Left lobe of liver (tissue), 2 donors: ENCODE data around the gene MTCL3.
A peak's percentile ranks its signal among the peaks of the same experiment; 100 is the strongest.

Experiments
- ATAC-seq: fragments of 200-7000 bp; cut with Tn5 transposase; one replicate; pipeline ENCODE4 v1.9.1; 2020; ENCODE audit warnings: mild to moderate bottlenecking, moderate library complexity
- DNase-seq: peaks from one replicate; pipeline ENCODE4 v3.0.0-alpha.2; 2020; ENCODE audit warnings: low spot score
- donor health status: DM: no; HTN: no; CAD: no; lungs with moderate emphysema.
- donor health status: DM: no; HTN: yes; CAD: no.

The MTCL3 gene

GRCh38 chr6:127471379-127472255 is 47.5 kb downstream of the MTCL3 start:
- peak; percentile 60 for ATAC-seq
- DNase-seq: no peak

GRCh38 chr6:127468936-127469335 is 50.2 kb downstream of the MTCL3 start:
- no peak for ATAC-seq
- no peak for DNase-seq

- ATAC-seq: no peak
- DNase-seq: no peak
Measured at GRCh38 chr6:127466416-127466815, 52.7 kb downstream of the MTCL3 start.

- ATAC-seq: peak; percentile 98
- DNase-seq: peak; percentile 66
Measured at GRCh38 chr6:127464881-127465459, 54.2 kb downstream of the MTCL3 start.

GRCh38 chr6:127464161-127464880 is 54.8 kb downstream of the MTCL3 start:
- ATAC-seq: no peak

GRCh38 chr6:127463056-127463455 is 56.1 kb downstream of the MTCL3 start:
- DNase-seq (no peak), ATAC-seq (no peak)

More at GRCh38 chr6:127464161-127464880, 54.8 kb downstream of the MTCL3 start:
- no peak for DNase-seq

- DNase-seq (no peak), ATAC-seq (no peak)
Measured at GRCh38 chr6:127462376-127462775, 56.8 kb downstream of the MTCL3 start.

- no peak for ATAC-seq
- DNase-seq: no peak
Measured at GRCh38 chr6:127460465-127460864, 58.7 kb downstream of the MTCL3 start.

- ATAC-seq (peak; percentile 63), DNase-seq (no peak)
Measured at GRCh38 chr6:127459231-127459641, 59.9 kb downstream of the MTCL3 start, which contains the start of gene KIAA0408. Gene KIAA0408 (minus strand): TSS chr6:127459389. CDS start chr6:127453981, 5,408 bp downstream.

- ATAC-seq (peak; percentile 95), DNase-seq (peak; percentile 69)
Measured at GRCh38 chr6:127458817-127459216, 60.3 kb downstream of the MTCL3 start.

GRCh38 chr6:127458222-127458621 is 60.9 kb downstream of the MTCL3 start:
- DNase-seq: no peak
- ATAC-seq: peak; percentile 22

GRCh38 chr6:127457456-127458064 is 61.6 kb downstream of the MTCL3 start:
- peak; percentile 60 for ATAC-seq

GRCh38 chr6:127456465-127456864 is 62.7 kb downstream of the MTCL3 start:
- no peak for DNase-seq
- no peak for ATAC-seq

More at GRCh38 chr6:127457456-127458064, 61.6 kb downstream of the MTCL3 start:
- no peak for DNase-seq

- DNase-seq: no peak
Measured at GRCh38 chr6:127453845-127454619, 65.1 kb downstream of the MTCL3 start.

GRCh38 chr6:127452803-127453202 is 66.3 kb downstream of the MTCL3 start:
- no peak for DNase-seq
- ATAC-seq: no peak

More at GRCh38 chr6:127453845-127454619, 65.1 kb downstream of the MTCL3 start:
- no peak for ATAC-seq

- no peak for ATAC-seq
- no peak for DNase-seq
Measured at GRCh38 chr6:127451388-127451787, 67.7 kb downstream of the MTCL3 start.

GRCh38 chr6:127447780-127448179 is 71.4 kb downstream of the MTCL3 start:
- ATAC-seq: no peak
- no peak for DNase-seq

- ATAC-seq (no peak), DNase-seq (no peak)
Measured at GRCh38 chr6:127446356-127446755, 72.8 kb downstream of the MTCL3 start.

GRCh38 chr6:127441881-127442280 is 77.3 kb downstream of the MTCL3 start:
- ATAC-seq (no peak), DNase-seq (no peak)

- no peak for DNase-seq
- ATAC-seq: no peak
Measured at GRCh38 chr6:127439718-127440117, 79.4 kb downstream of the MTCL3 start.
